ENCODE measurements around the gene MOSMO.

MOSMO gene

GRCh38 chr16:22117609-22118008 lies 109.7 kb downstream of the MOSMO start:
- TF ChIP-seq EGR1 (IDR thresholded peaks at IDR 0.05) (no peak), NFIC (IDR thresholded peaks at IDR 0.05) (no peak), TCF12 (IDR thresholded peaks at IDR 0.05; ENCODE audit: low read depth) (no peak), TEAD4 (IDR thresholded peaks at IDR 0.05) (no peak), TAF1 (IDR thresholded peaks at IDR 0.05; ENCODE audit: low read depth) (no peak), USF1 (IDR thresholded peaks at IDR 0.05) (no peak), YY1 (IDR thresholded peaks at IDR 0.05; ENCODE audit: low read depth) (no peak), RAD21 (IDR thresholded peaks at IDR 0.05; ENCODE audit: low read depth) (no peak), CEBPB (IDR thresholded peaks at IDR 0.05) (no peak), FOXM1 (IDR thresholded peaks at IDR 0.05; ENCODE audit: borderline replicate concordance, low read depth) (no peak), MAX (IDR thresholded peaks at IDR 0.05) (no peak), EP300 (IDR thresholded peaks at IDR 0.05; ENCODE audit: borderline replicate concordance) (no peak)

GRCh38 chr16:22120440-22120839 lies 112.5 kb downstream of the MOSMO start:
- TF ChIP-seq TEAD4 (IDR thresholded peaks at IDR 0.05) = no peak
- peak; percentile 36; the same call in 1 of the 2 replicates for TF ChIP-seq REST (IDR thresholded peaks at IDR 0.05; ENCODE audit: low read depth)

- TF ChIP-seq CEBPB (IDR thresholded peaks at IDR 0.05) = no peak
These were observed 114.3 kb downstream of the MOSMO start for GRCh38 chr16:22122239-22122638.

GRCh38 chr16:22123146-22123545 lies 115.2 kb downstream of the MOSMO start:
- TF ChIP-seq RAD21 (IDR thresholded peaks at IDR 0.05; ENCODE audit: low read depth) (peak; percentile 15; the same call in 1 of the 2 replicates), TEAD4 (IDR thresholded peaks at IDR 0.05) (no peak)

- TF ChIP-seq USF1 (IDR thresholded peaks at IDR 0.05) = no peak
- TF ChIP-seq RAD21 (IDR thresholded peaks at IDR 0.05; ENCODE audit: low read depth) = no peak
- TF ChIP-seq FOXM1 (IDR thresholded peaks at IDR 0.05; ENCODE audit: borderline replicate concordance, low read depth) = no peak
- TF ChIP-seq TAF1 (IDR thresholded peaks at IDR 0.05; ENCODE audit: low read depth) = no peak
- no peak for TF ChIP-seq NFIC (IDR thresholded peaks at IDR 0.05)
- no peak for TF ChIP-seq TCF12 (IDR thresholded peaks at IDR 0.05; ENCODE audit: low read depth)
- TF ChIP-seq YY1 (IDR thresholded peaks at IDR 0.05; ENCODE audit: low read depth) = no peak
These were observed 116.0 kb downstream of the MOSMO start for GRCh38 chr16:22123759-22124490.

- TF ChIP-seq TCF12 (IDR thresholded peaks at IDR 0.05; ENCODE audit: low read depth) (no peak), EGR1 (IDR thresholded peaks at IDR 0.05) (no peak), CEBPB (IDR thresholded peaks at IDR 0.05) (no peak), RAD21 (IDR thresholded peaks at IDR 0.05; ENCODE audit: low read depth) (no peak), ZBTB7A (IDR thresholded peaks at IDR 0.05; ENCODE audit: low read depth) (no peak)
These were observed 116.8 kb downstream of the MOSMO start for GRCh38 chr16:22124583-22125284.

GRCh38 chr16:22126037-22126558 lies 118.2 kb downstream of the MOSMO start:
- TF ChIP-seq EP300 (IDR thresholded peaks at IDR 0.05; ENCODE audit: borderline replicate concordance) (no peak), RAD21 (IDR thresholded peaks at IDR 0.05; ENCODE audit: low read depth) (no peak), TCF12 (IDR thresholded peaks at IDR 0.05; ENCODE audit: low read depth) (no peak), TAF1 (IDR thresholded peaks at IDR 0.05; ENCODE audit: low read depth) (no peak), TEAD4 (IDR thresholded peaks at IDR 0.05) (no peak)

- no peak for TF ChIP-seq TAF1 (IDR thresholded peaks at IDR 0.05; ENCODE audit: low read depth)
These were observed 122.6 kb downstream of the MOSMO start for GRCh38 chr16:22130528-22130927.

GRCh38 chr16:22132801-22133200 lies 124.9 kb downstream of the MOSMO start:
- no peak for TF ChIP-seq CREB1 (IDR thresholded peaks at IDR 0.05; ENCODE audit: low read depth)
- no peak for TF ChIP-seq REST (IDR thresholded peaks at IDR 0.05; ENCODE audit: low read depth)
- TF ChIP-seq RAD21 (IDR thresholded peaks at IDR 0.05; ENCODE audit: low read depth) = no peak
- no peak for TF ChIP-seq USF1 (IDR thresholded peaks at IDR 0.05)
- TF ChIP-seq CEBPB (IDR thresholded peaks at IDR 0.05) = no peak
- no peak for TF ChIP-seq ZBTB7A (IDR thresholded peaks at IDR 0.05; ENCODE audit: low read depth)
- no peak for TF ChIP-seq YY1 (IDR thresholded peaks at IDR 0.05; ENCODE audit: low read depth)
- TF ChIP-seq TAF1 (IDR thresholded peaks at IDR 0.05; ENCODE audit: low read depth) = no peak
- no peak for TF ChIP-seq EP300 (IDR thresholded peaks at IDR 0.05; ENCODE audit: borderline replicate concordance)
- TF ChIP-seq TCF12 (IDR thresholded peaks at IDR 0.05; ENCODE audit: low read depth) = no peak
- no peak for TF ChIP-seq MAX (IDR thresholded peaks at IDR 0.05)
- TF ChIP-seq EGR1 (IDR thresholded peaks at IDR 0.05) = no peak
- no peak for TF ChIP-seq TEAD4 (IDR thresholded peaks at IDR 0.05)
- TF ChIP-seq FOXM1 (IDR thresholded peaks at IDR 0.05; ENCODE audit: borderline replicate concordance, low read depth) = no peak
- no peak for TF ChIP-seq NFIC (IDR thresholded peaks at IDR 0.05)
